HepG2 (cell line): ENCODE data around the gene PGM3. TPM values are rescaled to one million over a fixed set of nuclear protein-coding genes. Genes with fewer than 3 reads are reported as not detected.

Experiments used
- AGO1 ChIP-seq: fragments of 200-400 bp; formaldehyde crosslinking; IDR thresholded peaks from 2 replicates; pipeline ENCODE4 v1.6.1; 2017; ENCODE audit warnings: mild to moderate bottlenecking, low read depth, low read length, moderate library complexity; ENCODE audit not compliant: poor library complexity, severe bottlenecking
- FOXK1 ChIP-seq: sonication (generic); formaldehyde crosslinking; IDR thresholded peaks from 2 replicates; pipeline ENCODE4 v1.4.0; 2020; ENCODE audit warnings: low read depth, missing genetic modification reagents, borderline replicate concordance
- FOXK2 ChIP-seq: fragments of 450-650 bp; IDR thresholded peaks from 2 replicates; pipeline ENCODE4 v1.6.1; 2016
- HIVEP1 ChIP-seq: sonication (generic); formaldehyde crosslinking; IDR thresholded peaks from 2 replicates; pipeline ENCODE4 v1.4.0; 2020; ENCODE audit warnings: mild to moderate bottlenecking, missing genetic modification reagents
- NFATC3 ChIP-seq: sonication (generic); formaldehyde crosslinking; IDR thresholded peaks from 2 replicates; pipeline ENCODE4 v1.5.1; 2020; ENCODE audit warnings: mild to moderate bottlenecking, missing genetic modification reagents
- NRL ChIP-seq: sonication (generic); formaldehyde crosslinking; IDR thresholded peaks from 2 replicates; pipeline ENCODE4 v1.5.0; 2020; ENCODE audit warnings: missing genetic modification reagents, mild to moderate bottlenecking, moderate library complexity, borderline replicate concordance
- SAP130 ChIP-seq: IDR thresholded peaks from 2 replicates; pipeline ENCODE4 v1.6.1; 2016; ENCODE audit warnings: low read depth
- TBX2 ChIP-seq: sonication (generic); formaldehyde crosslinking; IDR thresholded peaks from 2 replicates; pipeline ENCODE4 v1.5.0; 2020; ENCODE audit warnings: missing genetic modification reagents, mild to moderate bottlenecking, borderline replicate concordance
- ZNF121 ChIP-seq: sonication (generic); formaldehyde crosslinking; IDR thresholded peaks from 2 replicates; pipeline ENCODE4 v1.5.0; 2020; ENCODE audit warnings: mild to moderate bottlenecking, missing genetic modification reagents
- ZNF44 ChIP-seq: sonication (generic); formaldehyde crosslinking; IDR thresholded peaks from 2 replicates; pipeline ENCODE4 v1.5.1; 2020; ENCODE audit warnings: mild to moderate bottlenecking, missing genetic modification reagents
- ZNF564 ChIP-seq: sonication (generic); formaldehyde crosslinking; IDR thresholded peaks from 2 replicates; pipeline ENCODE4 v1.8.1; 2023; ENCODE audit warnings: mild to moderate bottlenecking, missing genetic modification reagents
- polyA plus RNA-seq, 8 experiments: library from polyadenylated mRNA; depleted of rRNA in 3 of 8; stranded (reverse) in 7 of 8; unstranded in 1 of 8; fragments of >200 nt; fragmentation: Illumina TruSeq in 4 of 8; extraction: Trizol in 4 of 8; gene quantifications; 2 replicates each; pipeline versions ENCODE4 v1.2.1 to v1.2.3, GENCODE V29; 2011 to 2016; ENCODE audit warnings: low read depth in 4 of 8, missing spikeins in 1 of 8, mixed read lengths in 1 of 8; ENCODE audit not compliant: insufficient read depth in 1 of 8
- total RNA-seq, 5 experiments: library from RNA; depleted of rRNA; stranded (reverse); fragments of >200 nt; fragmentation: Illumina TruSeq; extraction: Trizol; gene quantifications; 2 replicates each; pipeline ENCODE4 v1.2.3, GENCODE V29; 2016; ENCODE audit warnings: low read depth in 1 of 5
- TF ChIP-seq, protein P1 (sequence below): sonication (generic); formaldehyde crosslinking; IDR thresholded peaks from 2 replicates; pipeline ENCODE4 v1.5.1; 2020; ENCODE audit warnings: mild to moderate bottlenecking, missing genetic modification reagents, moderate library complexity
- TF ChIP-seq, protein P2 (sequence below): sonication (generic); formaldehyde crosslinking; IDR thresholded peaks from 2 replicates; pipeline ENCODE4 v1.5.1; 2020; ENCODE audit warnings: mild to moderate bottlenecking, moderate library complexity, missing genetic modification reagents
- TF ChIP-seq, protein P3 (sequence below): sonication (generic); formaldehyde crosslinking; IDR thresholded peaks from 2 replicates; pipeline ENCODE4 v1.4.0; 2020; ENCODE audit warnings: missing genetic modification reagents
- TF ChIP-seq, protein P4 (sequence below): sonication (generic); formaldehyde crosslinking; IDR thresholded peaks from 2 replicates; pipeline ENCODE4 v1.4.0; 2020; ENCODE audit warnings: missing genetic modification reagents, borderline replicate concordance
- TF ChIP-seq, protein P5 (sequence below): IDR thresholded peaks from 2 replicates; pipeline ENCODE4 v1.6.1; 2016; ENCODE audit warnings: missing biosample characterization, missing genetic modification reagents, low read depth

The PGM3 gene
- total and polyA plus RNA-seq, 2 of the 13 experiments (the other 11 are each of a cell fraction or from before 2014, with no cell fraction given), result 72.5 to 163 TPM

DNA sequence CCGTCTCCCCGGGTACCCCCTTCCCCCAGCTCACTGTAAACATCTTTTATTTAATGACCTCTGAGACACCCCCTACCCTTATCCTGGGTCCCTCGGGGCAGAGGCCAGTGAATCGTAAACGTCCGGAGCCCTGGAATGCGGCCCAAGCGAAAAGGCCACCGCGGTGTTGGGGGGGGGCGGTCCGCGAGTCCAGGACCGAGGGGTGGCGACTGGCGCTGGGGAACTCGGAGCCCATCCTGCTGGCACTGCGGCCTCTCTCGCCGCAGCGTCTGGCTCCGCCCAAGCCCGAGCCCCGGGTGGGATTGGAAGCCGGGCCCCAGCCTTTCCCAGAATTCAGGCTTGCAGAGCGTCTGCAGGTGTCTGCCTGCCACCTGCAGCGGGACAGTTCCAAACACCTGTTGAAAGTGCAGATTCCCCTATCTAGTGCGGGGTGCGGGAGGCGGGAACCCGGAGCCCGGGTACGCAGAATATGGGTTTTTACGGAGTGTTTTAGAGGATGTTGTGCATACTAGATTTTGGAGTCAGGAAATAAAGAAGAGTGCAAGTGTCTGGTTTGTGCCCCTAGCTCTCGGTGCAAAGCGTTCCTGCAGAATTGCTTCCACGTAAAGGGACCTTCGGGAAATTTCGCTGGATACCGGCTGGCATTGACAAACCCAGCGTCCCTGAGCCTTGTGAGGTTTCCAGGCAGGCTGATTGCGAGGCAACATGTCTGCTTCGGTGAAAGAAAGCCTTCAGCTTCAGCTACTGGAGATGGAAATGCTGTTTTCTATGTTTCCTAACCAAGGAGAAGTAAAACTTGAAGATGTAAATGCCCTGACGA is 892 bp upstream of the PGM3 start (continued):
- TF ChIP-seq, protein P1, sequence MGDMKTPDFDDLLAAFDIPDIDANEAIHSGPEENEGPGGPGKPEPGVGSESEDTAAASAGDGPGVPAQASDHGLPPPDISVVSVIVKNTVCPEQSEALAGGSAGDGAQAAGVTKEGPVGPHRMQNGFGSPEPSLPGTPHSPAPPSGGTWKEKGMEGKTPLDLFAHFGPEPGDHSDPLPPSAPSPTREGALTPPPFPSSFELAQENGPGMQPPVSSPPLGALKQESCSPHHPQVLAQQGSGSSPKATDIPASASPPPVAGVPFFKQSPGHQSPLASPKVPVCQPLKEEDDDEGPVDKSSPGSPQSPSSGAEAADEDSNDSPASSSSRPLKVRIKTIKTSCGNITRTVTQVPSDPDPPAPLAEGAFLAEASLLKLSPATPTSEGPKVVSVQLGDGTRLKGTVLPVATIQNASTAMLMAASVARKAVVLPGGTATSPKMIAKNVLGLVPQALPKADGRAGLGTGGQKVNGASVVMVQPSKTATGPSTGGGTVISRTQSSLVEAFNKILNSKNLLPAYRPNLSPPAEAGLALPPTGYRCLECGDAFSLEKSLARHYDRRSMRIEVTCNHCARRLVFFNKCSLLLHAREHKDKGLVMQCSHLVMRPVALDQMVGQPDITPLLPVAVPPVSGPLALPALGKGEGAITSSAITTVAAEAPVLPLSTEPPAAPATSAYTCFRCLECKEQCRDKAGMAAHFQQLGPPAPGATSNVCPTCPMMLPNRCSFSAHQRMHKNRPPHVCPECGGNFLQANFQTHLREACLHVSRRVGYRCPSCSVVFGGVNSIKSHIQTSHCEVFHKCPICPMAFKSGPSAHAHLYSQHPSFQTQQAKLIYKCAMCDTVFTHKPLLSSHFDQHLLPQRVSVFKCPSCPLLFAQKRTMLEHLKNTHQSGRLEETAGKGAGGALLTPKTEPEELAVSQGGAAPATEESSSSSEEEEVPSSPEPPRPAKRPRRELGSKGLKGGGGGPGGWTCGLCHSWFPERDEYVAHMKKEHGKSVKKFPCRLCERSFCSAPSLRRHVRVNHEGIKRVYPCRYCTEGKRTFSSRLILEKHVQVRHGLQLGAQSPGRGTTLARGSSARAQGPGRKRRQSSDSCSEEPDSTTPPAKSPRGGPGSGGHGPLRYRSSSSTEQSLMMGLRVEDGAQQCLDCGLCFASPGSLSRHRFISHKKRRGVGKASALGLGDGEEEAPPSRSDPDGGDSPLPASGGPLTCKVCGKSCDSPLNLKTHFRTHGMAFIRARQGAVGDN (CRISPR knock-in tag), result peak; percentile 49
- TF ChIP-seq AGO1 (no peak), ZNF564 (0 out of 2 replicates have a peak, but pooled peaks have one; percentile 27), NFATC3 (CRISPR knock-in tag) (no peak), FOXK1 (CRISPR knock-in tag) (no peak), ZNF121 (CRISPR knock-in tag) (no peak), FOXK2 (no peak), SAP130 (CRISPR knock-in tag) (peak; percentile 54; the same call in 1 of the 2 replicates), TBX2 (CRISPR knock-in tag) (peak; percentile 6; the same call in 1 of the 2 replicates), HIVEP1 (no peak), NRL (CRISPR knock-in tag) (no peak), ZNF44 (no peak)
- TF ChIP-seq, protein P2, sequence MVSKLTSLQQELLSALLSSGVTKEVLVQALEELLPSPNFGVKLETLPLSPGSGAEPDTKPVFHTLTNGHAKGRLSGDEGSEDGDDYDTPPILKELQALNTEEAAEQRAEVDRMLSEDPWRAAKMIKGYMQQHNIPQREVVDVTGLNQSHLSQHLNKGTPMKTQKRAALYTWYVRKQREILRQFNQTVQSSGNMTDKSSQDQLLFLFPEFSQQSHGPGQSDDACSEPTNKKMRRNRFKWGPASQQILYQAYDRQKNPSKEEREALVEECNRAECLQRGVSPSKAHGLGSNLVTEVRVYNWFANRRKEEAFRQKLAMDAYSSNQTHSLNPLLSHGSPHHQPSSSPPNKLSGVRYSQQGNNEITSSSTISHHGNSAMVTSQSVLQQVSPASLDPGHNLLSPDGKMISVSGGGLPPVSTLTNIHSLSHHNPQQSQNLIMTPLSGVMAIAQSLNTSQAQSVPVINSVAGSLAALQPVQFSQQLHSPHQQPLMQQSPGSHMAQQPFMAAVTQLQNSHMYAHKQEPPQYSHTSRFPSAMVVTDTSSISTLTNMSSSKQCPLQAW (CRISPR knock-in tag), result 0 out of 2 replicates have a peak, but pooled peaks have one; percentile 27
- TF ChIP-seq, protein P3, sequence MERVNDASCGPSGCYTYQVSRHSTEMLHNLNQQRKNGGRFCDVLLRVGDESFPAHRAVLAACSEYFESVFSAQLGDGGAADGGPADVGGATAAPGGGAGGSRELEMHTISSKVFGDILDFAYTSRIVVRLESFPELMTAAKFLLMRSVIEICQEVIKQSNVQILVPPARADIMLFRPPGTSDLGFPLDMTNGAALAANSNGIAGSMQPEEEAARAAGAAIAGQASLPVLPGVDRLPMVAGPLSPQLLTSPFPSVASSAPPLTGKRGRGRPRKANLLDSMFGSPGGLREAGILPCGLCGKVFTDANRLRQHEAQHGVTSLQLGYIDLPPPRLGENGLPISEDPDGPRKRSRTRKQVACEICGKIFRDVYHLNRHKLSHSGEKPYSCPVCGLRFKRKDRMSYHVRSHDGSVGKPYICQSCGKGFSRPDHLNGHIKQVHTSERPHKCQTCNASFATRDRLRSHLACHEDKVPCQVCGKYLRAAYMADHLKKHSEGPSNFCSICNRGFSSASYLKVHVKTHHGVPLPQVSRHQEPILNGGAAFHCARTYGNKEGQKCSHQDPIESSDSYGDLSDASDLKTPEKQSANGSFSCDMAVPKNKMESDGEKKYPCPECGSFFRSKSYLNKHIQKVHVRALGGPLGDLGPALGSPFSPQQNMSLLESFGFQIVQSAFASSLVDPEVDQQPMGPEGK, result 0 out of 2 replicates have a peak, but pooled peaks have one; percentile 47
- TF ChIP-seq, protein P4, sequence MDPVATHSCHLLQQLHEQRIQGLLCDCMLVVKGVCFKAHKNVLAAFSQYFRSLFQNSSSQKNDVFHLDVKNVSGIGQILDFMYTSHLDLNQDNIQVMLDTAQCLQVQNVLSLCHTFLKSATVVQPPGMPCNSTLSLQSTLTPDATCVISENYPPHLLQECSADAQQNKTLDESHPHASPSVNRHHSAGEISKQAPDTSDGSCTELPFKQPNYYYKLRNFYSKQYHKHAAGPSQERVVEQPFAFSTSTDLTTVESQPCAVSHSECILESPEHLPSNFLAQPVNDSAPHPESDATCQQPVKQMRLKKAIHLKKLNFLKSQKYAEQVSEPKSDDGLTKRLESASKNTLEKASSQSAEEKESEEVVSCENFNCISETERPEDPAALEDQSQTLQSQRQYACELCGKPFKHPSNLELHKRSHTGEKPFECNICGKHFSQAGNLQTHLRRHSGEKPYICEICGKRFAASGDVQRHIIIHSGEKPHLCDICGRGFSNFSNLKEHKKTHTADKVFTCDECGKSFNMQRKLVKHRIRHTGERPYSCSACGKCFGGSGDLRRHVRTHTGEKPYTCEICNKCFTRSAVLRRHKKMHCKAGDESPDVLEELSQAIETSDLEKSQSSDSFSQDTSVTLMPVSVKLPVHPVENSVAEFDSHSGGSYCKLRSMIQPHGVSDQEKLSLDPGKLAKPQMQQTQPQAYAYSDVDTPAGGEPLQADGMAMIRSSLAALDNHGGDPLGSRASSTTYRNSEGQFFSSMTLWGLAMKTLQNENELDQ (CRISPR knock-in tag), result no peak
- TF ChIP-seq, protein P5, sequence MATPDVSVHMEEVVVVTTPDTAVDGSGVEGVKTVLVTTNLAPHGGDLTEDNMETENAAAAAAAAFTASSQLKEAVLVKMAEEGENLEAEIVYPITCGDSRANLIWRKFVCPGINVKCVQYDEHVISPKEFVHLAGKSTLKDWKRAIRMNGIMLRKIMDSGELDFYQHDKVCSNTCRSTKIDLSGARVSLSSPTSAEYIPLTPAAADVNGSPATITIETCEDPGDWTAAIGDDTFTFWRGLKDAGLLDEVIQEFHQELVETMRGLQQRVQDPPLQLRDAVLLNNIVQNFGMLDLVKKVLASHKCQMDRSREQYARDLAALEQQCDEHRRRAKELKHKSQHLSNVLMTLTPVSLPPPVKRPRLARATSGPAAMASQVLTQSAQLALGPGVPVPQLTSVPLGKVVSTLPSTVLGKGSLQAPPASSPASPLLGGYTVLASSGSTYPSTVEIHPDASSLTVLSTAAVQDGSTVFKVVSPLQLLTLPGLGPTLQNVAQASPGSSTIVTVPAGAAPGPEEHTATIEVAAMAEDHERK (CRISPR knock-in tag), result no peak
